ENCODE measurements around the gene ALDH1A1. TPM values are rescaled to one million over a fixed set of nuclear protein-coding genes. Genes with fewer than 3 reads are reported as not detected.

ALDH1A1 gene
- total and polyA plus RNA-seq, 5 donors = 35.3 to 56.7 (median 40.8) TPM

DNA sequence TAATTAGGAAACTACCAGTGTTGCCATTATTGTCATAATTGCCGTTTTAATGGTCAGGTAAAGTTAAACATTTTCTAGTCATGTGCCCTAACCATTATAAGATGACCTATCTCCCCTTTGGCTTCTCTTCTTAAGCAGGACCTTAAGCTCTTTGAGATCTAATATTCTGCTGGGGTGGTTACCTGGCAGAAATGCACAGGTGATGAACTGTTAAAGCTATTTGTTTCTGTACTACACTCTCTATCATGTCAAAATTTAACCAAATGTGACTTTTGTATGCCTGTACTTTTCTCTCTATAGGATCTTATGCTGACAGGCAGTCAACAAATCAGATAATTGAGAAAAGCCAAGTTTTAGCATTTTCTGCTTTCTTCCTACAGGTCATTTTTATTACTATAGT lies 23.3 kb downstream of the ALDH1A1 start:
- Histone ChIP-seq H3K9me3 (ENCODE audit: control insufficient read depth, low read length) (no peaks in the 10 kb centered on the region), H3K4me3 (ENCODE audit: low read length) (no peak overlapping the region), H3K4me1 (ENCODE audit: control insufficient read depth, insufficient read depth, low read length) (no peaks in the 10 kb centered on the region), H3K27ac (ENCODE audit: low read length) (no peak overlapping the region), H3K27me3 (ENCODE audit: control insufficient read depth, insufficient read depth) (no peaks in the 10 kb centered on the region)
- 85% methylated on average over 1 of the region's 1 CpG for WGBS
- intact Hi-C loops (cut with DNase I) = no loop called here
- DNase-seq (no peak), ATAC-seq (no peak)

DNA sequence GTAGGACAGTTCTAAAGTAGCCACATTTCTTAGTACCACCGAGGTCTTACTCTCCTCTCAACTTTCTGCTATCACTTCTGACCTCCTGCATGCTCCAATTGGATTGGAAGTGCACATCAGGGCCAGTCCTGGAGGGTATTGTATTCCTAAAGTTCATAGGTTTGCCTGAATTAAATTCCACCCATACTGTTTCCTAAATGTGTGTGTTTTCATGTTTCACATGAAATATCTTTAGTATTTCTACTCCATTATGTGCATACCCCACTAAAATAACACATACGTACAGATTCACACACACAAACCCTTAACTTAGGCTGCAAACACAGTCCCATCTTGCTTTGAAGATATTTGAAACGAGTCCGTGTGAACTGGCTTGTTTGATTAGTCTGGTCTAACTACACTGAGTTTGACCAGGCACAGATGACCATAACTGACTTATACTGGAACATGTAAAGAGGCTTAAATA lies 24.8 kb downstream of the ALDH1A1 start:
- H3K4me3 ChIP-seq (ENCODE audit: low read length) = no peak overlapping the region
- H3K27ac ChIP-seq (ENCODE audit: low read length) = no peak overlapping the region
- DNase-seq (no peak), ATAC-seq (no peak)
- no peaks in the 10 kb centered on the region for H3K9me3 ChIP-seq (ENCODE audit: control insufficient read depth, low read length)
- intact Hi-C loops (cut with DNase I) = no loop called here
- 76% methylated on average over 4 of the region's 4 CpGs for WGBS
- no peaks in the 10 kb centered on the region for H3K27me3 ChIP-seq (ENCODE audit: control insufficient read depth, insufficient read depth)
- no peaks in the 10 kb centered on the region for H3K4me1 ChIP-seq (ENCODE audit: control insufficient read depth, insufficient read depth, low read length)

DNA sequence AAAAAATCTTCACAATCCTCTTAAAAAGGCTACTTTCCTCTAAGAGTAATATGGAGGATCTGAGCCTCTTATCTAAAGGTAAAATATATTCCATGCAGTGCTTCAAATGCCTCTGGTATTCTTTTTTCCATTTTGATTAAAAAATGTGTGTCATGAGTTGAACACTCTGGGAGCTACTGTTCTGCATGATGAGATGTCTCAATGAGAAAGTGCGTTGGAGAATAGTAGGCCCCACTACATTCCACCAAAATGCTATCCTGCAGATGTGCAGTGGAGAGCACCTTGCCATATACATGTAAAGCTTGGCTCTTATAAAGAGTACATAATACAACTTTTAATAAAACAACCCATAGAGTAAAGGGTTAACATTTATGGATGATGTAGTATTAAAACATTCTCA lies 26.3 kb downstream of the ALDH1A1 start:
- ATAC-seq = no peak
- WGBS = 96% methylated on average over 1 of the region's 1 CpG
- intact Hi-C loops (cut with DNase I) = no loop called here
- DNase-seq = no peak
- Histone ChIP-seq H3K9me3 (ENCODE audit: control insufficient read depth, low read length) (no peaks in the 10 kb centered on the region), H3K4me3 (ENCODE audit: low read length) (no peak overlapping the region), H3K4me1 (ENCODE audit: control insufficient read depth, insufficient read depth, low read length) (no peaks in the 10 kb centered on the region), H3K27ac (ENCODE audit: low read length) (no peak overlapping the region), H3K27me3 (ENCODE audit: control insufficient read depth, insufficient read depth) (no peaks in the 10 kb centered on the region)

DNA sequence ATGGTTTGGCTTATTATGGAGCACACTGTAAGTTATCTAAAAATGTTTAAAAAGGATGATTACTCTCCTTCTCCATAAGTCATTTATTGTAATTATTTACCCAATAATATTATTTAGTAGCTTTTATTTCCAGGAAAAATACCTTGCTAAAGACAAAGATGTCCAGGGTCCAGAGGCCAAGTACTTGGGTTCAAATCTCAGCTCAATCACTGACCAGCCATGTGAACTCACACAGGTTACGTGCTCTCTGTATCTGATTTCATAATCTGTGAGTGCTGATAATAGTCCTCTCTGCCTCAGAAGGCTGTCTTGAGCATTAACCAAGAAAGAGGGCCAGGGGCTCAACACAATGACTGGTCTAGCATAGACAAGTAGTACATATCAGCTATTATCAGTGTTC lies 27.0 kb downstream of the ALDH1A1 start:
- Histone ChIP-seq H3K27ac (ENCODE audit: low read length) (no peak overlapping the region), H3K4me3 (ENCODE audit: low read length) (no peak overlapping the region), H3K27me3 (ENCODE audit: control insufficient read depth, insufficient read depth) (no peaks in the 10 kb centered on the region), H3K4me1 (ENCODE audit: control insufficient read depth, insufficient read depth, low read length) (no peaks in the 10 kb centered on the region), H3K9me3 (ENCODE audit: control insufficient read depth, low read length) (no peaks in the 10 kb centered on the region)
- ATAC-seq (no peak), DNase-seq (no peak)
- WGBS = 86% methylated on average over 1 of the region's 1 CpG
- intact Hi-C loops (cut with DNase I) = no loop called here

DNA sequence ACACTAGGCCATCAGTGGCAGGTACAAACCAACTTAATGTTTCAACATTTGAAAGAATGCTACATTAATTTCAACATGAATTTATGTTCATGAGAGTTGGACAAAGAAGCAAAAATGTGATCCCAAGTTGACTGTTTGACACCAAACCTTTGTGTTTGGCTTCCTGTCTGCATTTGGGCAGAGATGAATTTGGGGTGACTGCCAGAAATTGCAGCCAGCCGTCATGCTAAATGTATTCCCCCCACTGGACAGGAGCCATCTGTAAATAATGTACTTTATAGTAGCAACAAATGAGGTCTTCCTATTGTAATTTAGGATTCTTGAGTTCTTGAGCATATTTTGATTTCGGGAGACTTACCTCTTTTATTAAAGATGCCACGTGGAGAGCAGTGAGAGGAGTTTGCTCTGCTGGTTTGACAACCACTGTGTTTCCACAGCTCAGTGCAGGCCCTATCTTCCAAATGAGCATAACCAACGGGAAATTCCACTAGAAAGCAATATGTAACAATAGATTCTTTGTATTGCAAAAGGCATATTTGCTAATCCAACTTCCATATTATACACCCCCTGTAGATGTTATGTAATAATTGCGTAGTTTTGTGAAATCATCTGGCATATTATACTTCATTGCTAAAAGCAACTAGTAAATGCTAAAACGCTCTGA lies 27.6 kb downstream of the ALDH1A1 start:
- Histone ChIP-seq H3K27me3 (ENCODE audit: control insufficient read depth, insufficient read depth) (no peaks in the 10 kb centered on the region), H3K9me3 (ENCODE audit: control insufficient read depth, low read length) (no peaks in the 10 kb centered on the region), H3K4me3 (ENCODE audit: low read length) (no peak overlapping the region), H3K27ac (ENCODE audit: low read length) (peak overlapping the region; percentile 42), H3K4me1 (ENCODE audit: control insufficient read depth, insufficient read depth, low read length) (no peaks in the 10 kb centered on the region)
- DNase-seq (peak in 1 of 3 donors; percentile 25), ATAC-seq (peak; percentile 76 to 82)
- intact Hi-C loops (cut with DNase I) = no loop called here
- WGBS = 36% methylated on average over 6 of the region's 6 CpGs

DNA sequence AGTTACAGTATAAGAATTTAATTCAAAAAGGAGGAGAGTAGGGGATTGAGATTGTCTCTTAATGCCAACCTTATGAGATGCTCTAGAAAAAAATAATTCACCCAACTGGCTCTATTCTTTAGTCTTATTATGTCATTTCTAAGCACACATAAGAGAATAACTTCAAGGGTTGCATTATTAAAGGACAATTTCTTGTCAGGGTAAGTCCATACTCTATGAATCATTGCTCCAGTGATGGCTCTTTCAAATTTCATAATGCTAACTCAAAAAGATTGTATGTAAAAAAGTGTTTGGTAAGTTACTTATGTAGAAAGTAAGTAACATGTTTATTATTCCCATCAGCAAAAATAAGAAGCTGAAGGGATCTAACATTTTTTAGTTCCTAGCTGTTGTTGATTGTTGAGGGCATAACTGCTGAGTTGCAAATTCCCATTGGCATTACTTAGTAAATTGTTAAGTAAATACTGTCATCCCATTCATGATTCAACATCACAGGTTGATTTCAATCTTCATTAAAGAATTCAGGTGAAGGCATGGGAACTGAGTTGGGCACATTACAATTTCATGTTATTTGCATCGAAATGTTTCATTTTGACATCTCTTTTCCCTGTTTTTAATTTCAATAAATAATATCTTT lies 28.6 kb downstream of the ALDH1A1 start:
- H3K9me3 ChIP-seq (ENCODE audit: control insufficient read depth, low read length) = no peaks in the 10 kb centered on the region
- ATAC-seq (no peak), DNase-seq (no peak)
- no peaks in the 10 kb centered on the region for H3K4me1 ChIP-seq (ENCODE audit: control insufficient read depth, insufficient read depth, low read length)
- intact Hi-C loops (cut with DNase I) = no loop called here
- no peak overlapping the region for H3K27ac ChIP-seq (ENCODE audit: low read length)
- WGBS = 98% methylated on average over 1 of the region's 1 CpG
- no peak overlapping the region for H3K4me3 ChIP-seq (ENCODE audit: low read length)
- H3K27me3 ChIP-seq (ENCODE audit: control insufficient read depth, insufficient read depth) = no peaks in the 10 kb centered on the region

DNA sequence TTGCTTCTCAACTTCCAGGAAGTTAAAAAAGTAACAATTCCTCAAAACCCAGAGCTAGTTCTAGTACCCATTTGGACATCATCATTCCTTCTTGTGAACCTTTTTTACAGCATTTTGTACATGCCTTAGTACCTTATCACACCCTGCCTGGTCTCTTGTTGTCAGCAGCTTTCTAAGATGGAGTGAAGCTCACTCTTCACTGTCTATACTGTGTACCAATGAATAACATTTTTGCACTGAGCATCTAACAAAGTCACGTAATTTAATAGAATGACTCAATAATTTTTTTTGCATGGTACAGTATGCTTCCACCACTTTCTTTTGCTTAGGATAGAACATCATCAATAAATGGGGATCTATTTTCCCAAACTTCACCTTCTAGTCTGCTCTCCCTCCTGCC lies 29.8 kb downstream of the ALDH1A1 start:
- 86% methylated on average over 1 of the region's 1 CpG for WGBS
- no peaks in the 10 kb centered on the region for H3K9me3 ChIP-seq (ENCODE audit: control insufficient read depth, low read length)
- H3K27ac ChIP-seq (ENCODE audit: low read length) = no peak overlapping the region
- H3K27me3 ChIP-seq (ENCODE audit: control insufficient read depth, insufficient read depth) = no peaks in the 10 kb centered on the region
- intact Hi-C loops (cut with DNase I) = no loop called here
- ATAC-seq = no peak
- no peak for DNase-seq
- no peaks in the 10 kb centered on the region for H3K4me1 ChIP-seq (ENCODE audit: control insufficient read depth, insufficient read depth, low read length)
- no peak overlapping the region for H3K4me3 ChIP-seq (ENCODE audit: low read length)

DNA sequence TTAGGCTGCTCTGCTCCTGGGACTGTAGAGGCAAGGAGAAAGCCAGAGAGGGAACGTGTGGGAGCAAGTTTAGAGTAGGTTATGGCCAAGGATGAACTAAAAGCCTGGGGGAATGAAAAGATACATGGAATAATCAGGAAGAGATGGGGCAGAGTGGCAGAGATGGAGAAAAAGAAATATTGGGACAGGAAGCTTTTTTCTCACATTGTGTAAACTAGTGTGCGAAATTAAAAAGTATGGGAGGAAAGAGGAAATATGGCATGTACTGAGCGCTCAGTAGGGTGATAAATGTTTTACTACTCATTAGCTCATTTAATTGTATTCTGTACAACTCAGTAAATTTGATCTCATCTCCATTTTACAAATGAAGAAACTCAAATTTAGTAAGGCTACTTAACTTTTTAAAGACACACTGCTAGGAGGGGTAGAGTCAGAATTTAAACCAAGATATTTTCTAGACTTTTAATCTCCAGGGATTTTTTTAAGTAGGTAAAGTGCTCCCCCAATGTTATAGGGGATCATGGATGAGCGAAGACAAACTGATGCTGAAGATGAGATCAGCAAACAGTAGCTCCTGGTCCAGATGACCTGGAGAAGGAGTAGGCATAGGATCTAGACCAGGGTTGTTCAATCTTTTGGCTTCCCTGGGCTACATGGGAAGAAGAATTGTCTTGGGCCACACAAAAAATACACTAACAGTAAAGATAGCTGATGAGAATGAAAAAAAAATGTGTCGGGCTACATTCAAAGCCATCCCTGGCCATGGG lies 30.8 kb downstream of the ALDH1A1 start:
- ATAC-seq (no peak), DNase-seq (no peak)
- no peak overlapping the region for H3K27ac ChIP-seq (ENCODE audit: low read length)
- no peaks in the 10 kb centered on the region for H3K4me1 ChIP-seq (ENCODE audit: control insufficient read depth, insufficient read depth, low read length)
- 89% methylated on average over 5 of the region's 5 CpGs for WGBS
- H3K27me3 ChIP-seq (ENCODE audit: control insufficient read depth, insufficient read depth) = no peaks in the 10 kb centered on the region
- H3K4me3 ChIP-seq (ENCODE audit: low read length) = no peak overlapping the region
- no peaks in the 10 kb centered on the region for H3K9me3 ChIP-seq (ENCODE audit: control insufficient read depth, low read length)
- intact Hi-C loops (cut with DNase I) = no loop called here

DNA sequence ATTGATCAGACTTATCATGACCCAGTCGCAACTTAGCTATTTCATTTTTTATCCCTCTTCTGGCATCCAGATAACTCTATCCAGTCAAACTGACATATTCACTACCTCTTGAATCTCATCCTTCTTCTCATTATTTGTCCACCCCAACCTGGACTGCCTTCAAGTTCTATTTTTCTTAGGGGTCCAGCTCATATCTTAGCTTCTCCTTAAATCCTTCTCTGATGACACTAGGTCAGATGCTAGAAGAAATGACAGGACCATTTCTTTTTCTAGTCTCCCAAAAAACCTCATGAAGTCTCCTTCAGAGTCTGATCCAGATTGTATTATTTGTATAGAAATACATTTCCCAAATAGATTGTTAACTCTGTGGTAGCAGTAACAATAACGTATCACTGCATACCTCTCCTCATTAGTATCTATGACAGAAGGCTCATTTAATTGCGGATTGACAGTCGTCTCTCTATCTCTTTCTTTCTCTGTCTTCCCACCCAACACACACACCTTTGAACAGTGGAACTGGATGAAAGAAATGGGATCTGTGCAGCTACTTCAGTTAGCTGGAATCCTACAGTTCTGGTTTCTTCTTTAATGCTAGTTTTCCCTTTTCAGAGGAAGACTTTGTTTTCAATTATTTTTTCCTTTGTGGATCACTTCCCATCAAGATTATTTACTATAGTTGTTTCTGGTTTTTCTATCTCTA lies 33.5 kb downstream of the ALDH1A1 start:
- DNase-seq (no peak), ATAC-seq (no peak)
- Histone ChIP-seq H3K27ac (ENCODE audit: low read length) (no peak overlapping the region), H3K27me3 (ENCODE audit: control insufficient read depth, insufficient read depth) (no peaks in the 10 kb centered on the region), H3K4me1 (ENCODE audit: control insufficient read depth, insufficient read depth, low read length) (no peaks in the 10 kb centered on the region), H3K9me3 (ENCODE audit: control insufficient read depth, low read length) (no peaks in the 10 kb centered on the region), H3K4me3 (ENCODE audit: low read length) (no peak overlapping the region)
- WGBS = 84% methylated on average over 4 of the region's 4 CpGs
- intact Hi-C loops (cut with DNase I) = no loop called here

DNA sequence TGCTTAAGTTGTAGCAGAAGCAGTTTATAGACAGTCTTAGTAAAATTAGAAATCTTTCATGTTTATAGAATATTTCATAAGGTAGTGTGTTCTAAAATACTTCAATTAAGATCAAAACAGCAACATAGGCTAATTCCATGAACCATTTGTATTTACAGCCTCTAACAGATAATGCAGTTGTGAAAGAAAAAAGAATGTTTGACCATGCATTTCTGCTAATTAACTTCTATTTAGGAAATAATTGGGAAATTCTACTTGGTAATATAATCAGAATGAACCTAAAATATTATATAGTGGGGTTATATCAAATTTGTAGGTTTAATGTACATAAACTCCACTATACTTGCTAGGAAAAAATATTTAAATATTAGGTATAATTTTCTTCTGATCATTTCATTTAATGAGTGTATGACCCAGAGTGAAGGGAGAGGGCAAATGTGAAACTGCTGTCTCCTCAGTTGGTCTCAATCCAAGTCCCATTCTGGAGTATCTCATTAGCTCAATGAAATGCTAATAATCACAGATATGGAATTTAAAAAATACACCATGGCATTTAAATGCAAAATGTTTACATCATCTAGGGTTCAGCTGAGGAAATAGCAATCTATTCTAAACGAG lies 34.9 kb downstream of the ALDH1A1 start:
- H3K4me1 ChIP-seq (ENCODE audit: control insufficient read depth, insufficient read depth, low read length) = no peaks in the 10 kb centered on the region
- no peak for ATAC-seq

More for the DNA sequence above, 34.9 kb downstream of the ALDH1A1 start:
- no peak overlapping the region for H3K4me3 ChIP-seq (ENCODE audit: low read length)
- intact Hi-C loops (cut with DNase I) = no loop called here
- H3K27me3 ChIP-seq (ENCODE audit: control insufficient read depth, insufficient read depth) = no peaks in the 10 kb centered on the region
- no peak overlapping the region for H3K27ac ChIP-seq (ENCODE audit: low read length)
- WGBS = 51% methylated on average over 1 of the region's 1 CpG
- H3K9me3 ChIP-seq (ENCODE audit: control insufficient read depth, low read length) = no peaks in the 10 kb centered on the region
- no peak for DNase-seq
